Measurements from ENCODE around the gene ANO6. TPM values are rescaled to one million over a fixed set of nuclear protein-coding genes. Genes with fewer than 3 reads are reported as not detected.

Gene ANO6
- total RNA-seq, 2 donors from 2014 or later = 114 to 139 TPM

GRCh38 chr12:45409966-45410365 lies 194.1 kb downstream of the ANO6 start:
- Histone ChIP-seq H3K27me3 (replicated peaks; ENCODE audit: insufficient read depth) (no peaks in the 10 kb centered on the region), H3K4me1 (ENCODE audit: control insufficient read depth in 1 of 2, low read depth in 2 of 2) (peaks cover 0 to 53% of the 10 kb centered on the region in 2 donors), H3K36me3 (peaks cover 20% of the 10 kb centered on the region), H3K9me3 (no peaks in the 10 kb centered on the region), H3K4me3 (no peak overlapping the region), H3K27ac (peak overlapping the region; percentile 17 to 56)
- no peak for ATAC-seq (ENCODE audit: insufficient number of reproducible peaks, low FRiP score, low read depth)
- no peak for DNase-seq (ENCODE audit: low spot score)
- TF ChIP-seq CTCF (IDR thresholded peaks at IDR 0.05) = no peak

GRCh38 chr12:45411626-45412025 lies 195.7 kb downstream of the ANO6 start:
- H3K27ac ChIP-seq = peak overlapping the region in 1 of 2 donors; percentile 16
- H3K4me3 ChIP-seq = no peak overlapping the region
- no peak for TF ChIP-seq CTCF (IDR thresholded peaks at IDR 0.05)
- ATAC-seq (ENCODE audit: insufficient number of reproducible peaks, low FRiP score, low read depth) (no peak), DNase-seq (ENCODE audit: low spot score) (no peak)
- no peaks in the 10 kb centered on the region for H3K27me3 ChIP-seq (replicated peaks; ENCODE audit: insufficient read depth)
- no peaks in the 10 kb centered on the region for H3K9me3 ChIP-seq
- peaks cover 3 to 63% of the 10 kb centered on the region in 2 donors for H3K4me1 ChIP-seq (ENCODE audit: control insufficient read depth in 1 of 2, low read depth in 2 of 2)
- H3K36me3 ChIP-seq = peaks cover 22% of the 10 kb centered on the region

- H3K9me3 ChIP-seq = no peaks in the 10 kb centered on the region
- peak overlapping the region; percentile 70 to 77 for H3K27ac ChIP-seq
- ATAC-seq (ENCODE audit: insufficient number of reproducible peaks, low FRiP score, low read depth) = peak; percentile 91
- no peak for TF ChIP-seq CTCF (IDR thresholded peaks at IDR 0.05)
- peaks cover 22% of the 10 kb centered on the region for H3K36me3 ChIP-seq
- DNase-seq (ENCODE audit: low spot score) = peak; percentile 73
- H3K4me1 ChIP-seq (ENCODE audit: control insufficient read depth in 1 of 2, low read depth in 2 of 2) = peaks cover 3 to 27% of the 10 kb centered on the region in 2 donors
- H3K4me3 ChIP-seq = no peak overlapping the region
- no peaks in the 10 kb centered on the region for H3K27me3 ChIP-seq (replicated peaks; ENCODE audit: insufficient read depth)
Measured at GRCh38 chr12:45415393-45415817, 199.5 kb downstream of the ANO6 start.

GRCh38 chr12:45416126-45416525 lies 200.2 kb downstream of the ANO6 start:
- H3K27me3 ChIP-seq (replicated peaks; ENCODE audit: insufficient read depth) = no peaks in the 10 kb centered on the region
- H3K4me3 ChIP-seq = no peak overlapping the region
- ATAC-seq (ENCODE audit: insufficient number of reproducible peaks, low FRiP score, low read depth) = no peak
- H3K36me3 ChIP-seq = peaks cover 25% of the 10 kb centered on the region
- H3K27ac ChIP-seq = peak overlapping the region; percentile 70 to 77
- DNase-seq (ENCODE audit: low spot score) = no peak
- TF ChIP-seq CTCF (IDR thresholded peaks at IDR 0.05) = no peak
- peaks cover 3 to 26% of the 10 kb centered on the region in 2 donors for H3K4me1 ChIP-seq (ENCODE audit: control insufficient read depth in 1 of 2, low read depth in 2 of 2)
- no peaks in the 10 kb centered on the region for H3K9me3 ChIP-seq

GRCh38 chr12:45418520-45418919 lies 202.6 kb downstream of the ANO6 start:
- Histone ChIP-seq H3K9me3 (no peaks in the 10 kb centered on the region), H3K27ac (no peak overlapping the region), H3K27me3 (replicated peaks; ENCODE audit: insufficient read depth) (no peaks in the 10 kb centered on the region), H3K4me1 (ENCODE audit: control insufficient read depth in 1 of 2, low read depth in 2 of 2) (peaks cover 3 to 23% of the 10 kb centered on the region in 2 donors), H3K36me3 (peaks cover 26% of the 10 kb centered on the region), H3K4me3 (no peak overlapping the region)
- ATAC-seq (ENCODE audit: insufficient number of reproducible peaks, low FRiP score, low read depth) (no peak), DNase-seq (ENCODE audit: low spot score) (no peak)
- TF ChIP-seq CTCF (IDR thresholded peaks at IDR 0.05) = no peak
